CD4-positive, alpha-beta T cell treated with Interleukin-15 for 1 hour (primary cell): Measurements from ENCODE around the gene GPR18.
A peak's percentile ranks its signal among the peaks of the same experiment; 100 is the strongest.

ENCODE experiments used
- DNase-seq: peaks from one replicate; pipeline ENCODE4 v3.0.0-alpha.2; 2020

Gene GPR18

DNA sequence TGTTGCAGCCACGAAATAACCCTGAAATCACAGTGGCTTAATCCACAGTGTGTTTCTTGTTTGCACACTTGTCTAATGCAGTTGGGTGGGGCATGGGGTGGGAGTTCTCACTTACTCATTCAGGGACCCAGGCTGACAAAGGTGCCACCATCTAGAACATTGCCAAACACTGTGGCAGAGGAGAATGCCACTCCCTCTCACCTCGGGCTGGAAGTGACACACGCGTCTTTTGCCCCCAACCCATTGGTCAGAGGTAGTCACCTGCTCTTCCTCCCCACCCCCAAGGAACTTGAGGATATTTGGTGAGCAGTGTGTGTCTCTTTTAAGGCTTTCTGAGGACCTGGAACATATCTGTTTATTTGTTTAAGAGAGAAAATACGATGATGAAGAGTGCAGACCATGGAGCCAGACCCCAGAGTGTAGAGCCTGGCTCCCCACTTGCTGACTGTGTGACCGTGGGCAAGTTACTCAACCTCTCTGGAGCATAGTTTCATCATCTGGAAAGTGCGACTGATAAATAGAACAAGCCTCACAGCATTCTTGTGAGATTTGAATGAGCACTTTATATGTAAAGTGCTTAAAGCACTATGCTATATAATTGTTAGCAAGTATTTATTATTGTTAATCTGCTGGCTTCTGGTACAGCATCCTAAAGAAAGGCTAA is 31.6 kb upstream of the GPR18 start:
- DNase-seq, result peak; percentile 61

DNA sequence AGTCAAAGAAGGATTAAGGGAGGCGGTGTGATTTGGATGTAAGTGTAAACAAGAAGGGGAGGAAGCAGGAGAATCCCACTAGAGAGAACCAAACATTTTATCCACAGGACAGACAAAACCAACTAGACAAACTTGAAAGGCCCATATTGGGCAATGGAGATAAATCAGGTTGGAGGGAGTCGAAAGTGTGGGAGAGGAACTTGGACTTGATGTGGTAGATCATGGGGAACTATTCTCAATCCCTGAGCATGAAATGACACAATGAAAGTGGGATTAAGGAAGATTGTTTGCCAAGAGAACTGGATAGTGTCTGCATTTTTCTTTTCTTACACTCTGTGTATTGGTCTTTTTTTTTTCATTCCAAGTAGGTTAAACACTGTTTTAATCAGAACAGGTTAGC is 31.1 kb upstream of the GPR18 start:
- DNase-seq, result no peak

DNA sequence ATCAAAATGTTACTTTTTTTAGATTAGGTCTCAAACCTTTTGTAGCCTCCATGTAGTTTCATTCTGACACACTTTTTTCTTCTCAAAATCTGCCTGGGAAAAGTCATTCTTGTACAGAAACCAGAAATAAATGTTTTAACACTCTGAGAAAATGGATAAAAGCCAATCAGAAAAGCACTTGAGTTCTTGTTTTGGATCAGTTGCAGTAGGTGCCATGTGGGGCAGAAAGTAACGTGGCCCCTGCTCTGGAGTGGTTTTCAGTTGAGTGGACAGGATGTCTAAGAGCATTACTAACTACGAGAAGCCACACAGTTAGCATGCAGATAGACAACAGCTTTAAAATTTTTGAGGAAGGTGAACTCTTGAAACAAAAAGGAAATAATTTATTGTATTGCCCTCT is 29.9 kb upstream of the GPR18 start:
- DNase-seq, result no peak

DNA sequence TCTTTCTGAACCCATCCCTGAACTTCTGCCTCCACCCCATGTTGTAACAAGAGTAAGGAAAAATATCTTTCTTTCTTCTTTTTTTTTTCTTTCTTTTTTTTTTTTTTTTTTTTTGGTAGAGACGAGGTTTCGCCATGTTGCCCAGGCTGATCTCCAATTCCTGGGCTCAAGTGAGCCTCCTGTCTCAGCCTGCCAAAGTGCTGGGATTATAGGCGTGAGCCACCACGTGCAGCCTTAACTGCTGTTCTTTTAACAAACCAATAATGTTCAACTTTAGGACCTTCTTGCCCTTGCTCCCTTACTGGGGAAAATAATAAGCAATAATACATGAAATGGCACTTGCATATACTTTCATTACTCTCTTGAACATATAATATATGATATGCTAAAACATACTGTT is 29.4 kb upstream of the GPR18 start:
- DNase-seq, result no peak

DNA sequence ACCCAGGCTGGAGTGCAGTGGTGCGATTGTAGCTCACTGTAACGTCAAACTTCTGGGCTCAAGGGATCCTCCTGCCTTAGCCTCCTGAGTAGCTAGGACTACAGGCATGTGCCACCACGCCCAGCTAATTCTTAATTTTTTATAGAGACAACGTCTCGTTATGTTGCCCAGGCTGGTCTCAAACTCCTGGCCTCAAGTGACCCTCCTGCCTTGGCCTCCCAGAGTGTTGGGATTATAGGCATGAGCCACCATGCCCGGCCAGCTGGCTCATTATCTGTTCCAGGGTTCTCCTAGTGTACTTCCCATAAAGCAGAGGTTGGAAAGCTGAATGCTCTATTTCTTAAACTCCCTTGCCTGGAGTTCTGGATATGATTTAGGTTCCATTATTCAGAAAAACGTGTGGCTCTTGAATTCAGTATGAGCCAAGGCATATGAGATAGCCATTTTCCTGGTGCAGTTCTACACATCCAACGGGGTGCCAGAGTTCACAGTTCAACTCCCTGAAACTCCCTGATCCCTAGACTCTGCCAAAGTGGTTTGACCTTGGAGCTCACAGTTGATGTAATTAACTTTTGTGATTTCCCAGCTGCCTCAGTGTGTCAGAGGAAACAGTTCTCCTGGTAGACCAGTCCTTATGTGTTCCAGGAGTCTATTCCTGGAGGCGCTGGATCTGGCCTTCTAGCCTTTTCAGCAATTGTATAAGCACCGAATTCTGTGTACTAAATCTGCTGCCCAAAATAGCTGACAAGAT is 27.4 kb upstream of the GPR18 start:
- no peak for DNase-seq

DNA sequence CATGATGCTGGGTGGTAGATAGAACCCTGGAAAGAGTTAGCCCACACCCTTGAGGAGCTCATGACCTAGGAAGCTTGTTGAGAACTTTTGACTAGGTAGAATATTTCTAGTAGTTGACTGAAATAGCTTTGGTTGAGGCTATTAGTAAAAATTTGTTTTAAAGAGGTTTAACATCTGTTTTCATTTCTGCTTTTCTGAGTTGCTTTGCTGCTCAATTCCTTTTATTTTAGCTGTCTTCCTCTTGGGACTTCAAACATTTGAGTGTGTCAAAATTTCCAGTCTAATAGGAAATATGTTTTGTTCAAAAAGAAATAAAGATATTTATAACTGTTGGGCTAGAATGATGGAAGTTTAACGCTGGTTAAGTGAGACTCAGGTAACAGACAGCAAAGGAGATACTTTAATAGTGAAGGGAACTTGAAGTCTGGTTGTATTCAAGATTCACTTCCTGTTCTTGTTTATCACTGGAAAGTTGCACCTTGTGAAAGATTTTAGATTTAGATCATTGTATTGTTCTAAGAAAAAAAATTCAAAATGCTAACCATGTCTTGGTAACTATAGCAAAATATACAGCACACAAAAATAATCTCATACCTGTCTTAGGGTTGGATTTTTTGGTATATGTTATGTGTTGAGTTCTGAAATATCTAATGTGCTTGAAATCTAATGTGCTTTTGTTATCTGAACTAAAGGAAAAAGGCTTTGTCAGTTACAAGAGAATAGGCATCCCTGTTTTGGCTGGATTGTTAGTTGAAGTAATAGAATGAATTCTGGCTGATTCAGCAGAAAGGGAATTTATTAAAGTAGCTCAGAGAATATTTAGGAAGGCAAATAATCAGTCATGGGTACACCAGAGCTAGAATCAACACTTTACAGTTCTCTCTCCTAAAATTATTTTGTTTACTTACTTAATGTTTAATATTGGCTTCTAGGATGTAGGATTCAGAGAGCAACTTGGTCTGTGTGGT is 24.4 kb upstream of the GPR18 start:
- DNase-seq, result no peak

DNA sequence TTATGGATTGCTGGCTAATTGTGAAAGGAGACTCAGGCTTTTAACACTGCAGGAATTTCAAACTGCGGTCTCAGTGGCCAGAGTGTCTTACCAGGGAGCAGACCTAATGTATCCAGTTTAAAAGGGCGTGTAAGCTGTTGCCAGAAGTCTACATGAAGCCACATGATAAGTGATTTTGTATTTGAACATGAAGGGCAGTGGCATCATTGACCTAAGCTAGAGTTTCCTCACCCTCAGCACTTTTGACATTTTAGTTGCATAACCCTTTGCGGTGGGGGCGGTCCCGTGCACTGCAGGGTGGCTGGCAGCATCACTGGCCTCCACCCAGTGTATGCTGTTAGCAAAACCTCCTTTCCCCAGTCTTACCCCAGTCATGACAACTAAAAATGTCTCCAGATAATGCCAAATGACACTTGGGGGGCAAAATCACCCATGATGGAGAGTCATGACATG is 23.7 kb upstream of the GPR18 start:
- DNase-seq, result peak; percentile 89

DNA sequence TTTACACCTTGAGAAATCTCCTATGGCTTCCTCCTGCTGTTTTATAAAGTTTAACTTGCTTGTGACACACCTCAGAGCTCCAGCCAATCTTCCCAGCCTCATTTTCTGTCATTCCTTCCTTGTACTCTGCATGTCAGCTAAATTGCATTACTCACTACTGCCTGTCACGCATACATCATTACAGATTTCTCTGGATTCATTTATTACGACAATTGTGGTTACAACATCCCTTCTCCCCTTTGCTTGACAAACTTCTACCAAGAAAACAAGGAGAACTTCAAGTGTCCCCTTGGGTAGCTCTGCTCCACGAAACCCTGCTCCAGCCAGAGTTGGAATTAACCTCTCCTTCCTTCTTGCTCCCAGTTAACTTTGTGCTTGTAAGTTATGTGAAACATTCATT is 22.0 kb upstream of the GPR18 start:
- DNase-seq, result peak; percentile 39

DNA sequence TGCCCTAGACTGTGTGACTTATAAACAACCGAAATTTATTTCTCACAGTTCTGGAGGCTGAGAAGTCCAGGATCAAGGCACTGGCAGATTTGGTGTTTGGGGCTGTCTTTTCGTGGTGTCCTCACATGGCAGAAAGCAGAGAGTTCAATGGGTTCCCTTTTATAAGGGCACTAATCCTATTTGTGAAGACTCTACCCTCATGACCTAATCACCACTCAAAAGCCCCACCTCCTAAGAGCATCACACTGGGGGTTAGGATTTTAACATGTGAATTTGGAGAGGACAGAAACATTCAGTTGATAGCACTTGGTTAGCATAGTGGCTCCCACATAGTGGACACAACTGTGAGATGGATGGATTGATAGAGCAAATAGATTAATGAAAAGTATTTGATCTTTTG is 21.5 kb upstream of the GPR18 start:
- no peak for DNase-seq

DNA sequence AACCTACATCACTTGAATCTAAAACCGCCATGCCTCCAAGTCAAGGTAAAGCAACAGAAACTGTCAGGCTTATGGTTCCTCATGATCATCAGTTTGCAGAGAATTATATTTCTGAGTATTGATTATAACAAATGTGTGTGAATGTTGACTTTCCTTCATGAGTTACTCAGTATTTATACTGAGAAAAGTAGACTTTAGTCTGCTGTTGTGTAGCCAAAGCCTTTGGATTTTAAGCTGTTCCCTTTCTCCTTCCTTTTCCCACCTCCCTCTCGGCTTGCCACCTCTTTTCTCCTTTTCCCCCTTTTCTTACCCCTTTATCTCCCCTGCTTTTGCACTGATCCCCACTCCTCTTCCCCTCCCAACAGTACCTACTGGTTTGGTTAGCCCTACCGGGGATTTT is 20.7 kb upstream of the GPR18 start:
- DNase-seq, result no peak

DNA sequence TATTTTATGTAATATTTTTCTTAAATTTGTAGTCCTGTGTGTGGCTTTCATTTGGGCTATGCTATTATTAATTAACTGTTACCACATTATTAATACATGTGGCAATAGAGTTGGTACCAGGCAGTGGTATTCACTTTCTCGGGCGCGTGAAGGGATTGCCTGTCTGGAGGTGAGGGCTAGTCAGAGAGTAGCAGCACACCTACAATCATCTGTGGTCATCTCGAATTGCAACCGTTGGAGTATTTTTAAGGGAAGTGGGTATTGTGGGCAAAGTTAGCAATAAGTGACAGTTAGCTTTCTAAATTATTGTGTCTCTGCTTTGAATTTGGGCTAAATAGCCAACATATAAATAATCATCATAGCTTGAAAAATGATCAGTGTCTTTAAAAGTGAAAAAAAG is 20.0 kb upstream of the GPR18 start:
- DNase-seq, result no peak

DNA sequence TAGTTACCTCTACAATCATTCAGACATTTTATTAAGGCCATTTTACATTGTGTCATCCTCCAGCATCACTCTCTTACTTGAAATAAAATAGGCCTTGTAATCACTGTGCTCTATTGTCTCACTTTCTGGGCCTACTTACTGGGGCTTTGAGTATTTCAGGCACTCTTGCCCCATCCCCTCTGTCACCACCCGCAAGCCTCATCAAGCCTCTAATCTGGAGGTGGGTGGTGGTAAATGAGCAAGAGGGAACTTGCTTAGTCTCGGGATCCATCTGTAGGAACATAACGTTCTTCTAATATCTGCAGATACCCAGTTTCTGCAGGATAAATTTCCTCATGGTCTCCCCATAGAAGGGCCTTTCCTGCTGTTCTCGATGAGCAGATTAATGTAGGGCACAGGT is 19.4 kb upstream of the GPR18 start:
- peak; percentile 43 for DNase-seq

DNA sequence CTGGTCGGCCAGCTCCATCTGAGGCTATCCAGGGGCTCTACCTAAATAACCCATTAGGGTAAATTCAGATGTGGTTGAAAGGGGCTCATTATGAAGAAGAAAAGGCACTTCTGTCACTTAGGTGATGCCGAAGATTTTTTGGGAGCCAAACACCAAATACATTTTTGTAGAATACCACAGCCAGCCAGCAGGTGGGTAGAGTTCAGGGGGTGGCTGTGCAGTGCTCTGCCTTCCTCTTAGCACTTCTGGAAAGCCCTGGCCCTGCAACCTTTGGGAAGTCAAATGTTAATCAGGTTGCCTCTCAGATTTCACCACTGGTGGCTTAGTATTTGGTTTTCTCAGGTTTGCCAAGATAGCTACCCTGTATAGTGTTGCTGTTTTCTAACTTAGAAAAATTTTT is 18.5 kb upstream of the GPR18 start:
- DNase-seq, result no peak

DNA sequence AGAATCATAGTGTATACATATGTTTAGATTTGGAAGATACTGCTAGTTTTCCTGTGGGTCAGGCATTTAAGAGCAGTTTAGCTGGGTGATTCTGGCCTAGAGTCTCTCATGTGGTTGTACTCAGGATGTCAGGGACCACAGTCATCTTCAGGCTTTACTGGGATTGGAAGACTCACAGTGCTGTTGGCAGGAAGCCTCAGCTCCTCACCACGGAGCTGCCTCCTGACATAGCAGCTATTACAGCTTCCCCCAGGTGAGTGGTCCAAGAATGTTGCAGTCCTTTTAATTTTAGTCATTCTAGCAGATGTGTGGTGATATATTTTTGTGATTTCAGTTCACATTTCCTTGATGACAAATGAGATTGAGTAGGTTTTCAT is 16.9 kb upstream of the GPR18 start:
- peak; percentile 48 for DNase-seq

DNA sequence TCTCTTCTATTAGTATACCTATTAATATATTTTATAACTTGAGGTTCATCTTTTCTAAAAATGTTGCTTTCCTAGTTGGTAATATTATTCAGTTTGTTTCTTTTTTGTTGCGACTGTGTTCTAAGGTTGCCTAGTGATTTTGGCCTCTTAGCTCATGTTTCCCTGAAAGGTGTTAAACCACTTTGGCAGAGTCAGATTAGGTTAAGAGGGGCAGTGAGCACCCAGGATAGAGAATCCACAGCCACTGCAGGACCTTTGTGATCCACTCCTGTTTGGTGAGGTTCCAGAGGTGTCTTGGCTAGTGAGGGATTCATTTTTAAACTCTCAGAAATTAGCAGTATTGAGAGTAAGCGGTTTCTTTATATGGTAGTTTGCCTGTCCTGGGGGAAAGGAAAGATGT is 14.9 kb upstream of the GPR18 start:
- DNase-seq, result no peak

DNA sequence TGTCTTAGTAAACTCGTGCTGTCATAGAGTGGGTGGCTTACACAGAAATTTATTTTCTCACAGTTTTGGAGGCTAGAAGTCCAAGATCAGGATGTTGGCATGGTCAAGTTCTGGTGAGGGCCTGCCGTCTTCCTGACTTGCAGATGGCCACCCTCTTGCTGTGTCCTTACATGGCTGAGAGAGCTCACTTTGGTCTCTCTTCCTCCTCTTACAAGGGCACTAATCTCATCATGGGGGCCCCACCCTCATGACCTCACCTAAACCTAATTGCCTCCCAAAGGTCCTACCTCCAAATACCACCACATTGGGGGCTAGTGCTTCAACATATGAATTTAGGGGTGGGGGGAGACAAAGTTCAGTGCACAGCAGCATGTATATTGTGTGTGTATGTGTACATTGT is 14.3 kb upstream of the GPR18 start:
- no peak for DNase-seq

DNA sequence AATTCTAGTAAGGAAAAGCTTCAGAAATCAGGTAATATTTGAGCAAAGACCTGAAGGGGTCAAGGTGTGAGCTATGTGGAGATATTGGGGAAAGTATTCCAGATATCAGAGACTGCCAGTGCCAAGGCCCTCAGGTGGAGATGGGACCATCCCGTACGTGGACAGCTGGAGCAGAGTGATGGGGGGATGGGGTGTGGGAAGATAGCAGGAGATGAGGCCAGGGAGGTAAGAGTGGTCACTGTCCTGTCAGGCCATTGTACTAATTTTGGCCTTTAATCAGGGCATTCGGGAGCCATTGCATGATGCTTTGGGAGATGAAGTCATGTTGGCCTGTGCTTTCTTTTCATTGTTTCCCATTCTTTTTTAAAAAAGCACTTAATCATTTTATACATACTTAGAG is 13.1 kb upstream of the GPR18 start:
- no peak for DNase-seq

DNA sequence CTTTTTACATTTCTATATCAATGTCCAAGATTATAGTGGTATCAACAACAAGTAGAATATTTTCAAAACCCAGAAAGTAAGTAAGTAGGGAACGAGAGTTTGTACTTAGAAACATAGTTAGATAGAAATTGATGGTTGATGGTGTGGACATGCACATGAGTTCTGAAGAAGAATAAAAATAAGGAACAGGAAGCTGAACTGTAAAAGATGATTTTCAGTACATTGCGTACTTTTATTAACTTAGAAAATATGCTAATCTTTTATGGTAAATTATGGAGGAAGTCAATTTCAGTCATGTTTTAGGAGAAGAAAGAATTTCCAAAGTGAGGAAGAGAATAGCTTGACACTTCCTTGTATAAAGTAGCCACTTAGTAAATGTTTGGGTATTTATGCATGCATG is 12.3 kb upstream of the GPR18 start:
- DNase-seq, result no peak

DNA sequence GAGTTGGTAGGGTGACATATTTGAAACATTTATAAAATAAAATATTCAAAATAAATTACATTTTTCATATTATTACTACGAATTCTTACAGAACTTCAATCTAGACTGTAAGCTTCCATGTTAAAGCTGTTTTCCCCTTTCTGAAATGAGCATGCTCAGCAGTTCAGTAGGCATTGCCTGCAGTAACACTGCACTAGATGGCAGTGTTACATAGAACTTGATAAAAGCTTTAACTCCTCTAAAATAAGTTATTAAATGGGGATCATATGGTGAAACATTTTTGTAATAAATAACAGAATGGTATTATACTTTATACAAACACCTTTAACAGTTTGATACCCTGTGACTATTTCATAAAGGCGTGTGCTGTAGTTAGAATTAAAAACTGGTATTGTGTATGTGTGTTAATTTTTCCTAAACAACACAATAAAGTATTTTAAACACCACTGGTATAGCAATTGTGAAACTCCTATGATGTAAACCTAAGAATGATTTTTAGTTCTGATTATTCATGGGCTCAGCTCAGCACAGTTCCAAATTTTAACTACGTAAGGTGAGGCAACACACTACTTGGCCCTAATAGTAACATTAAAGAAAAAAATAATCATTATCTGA is 11.6 kb upstream of the GPR18 start:
- DNase-seq, result peak; percentile 57

DNA sequence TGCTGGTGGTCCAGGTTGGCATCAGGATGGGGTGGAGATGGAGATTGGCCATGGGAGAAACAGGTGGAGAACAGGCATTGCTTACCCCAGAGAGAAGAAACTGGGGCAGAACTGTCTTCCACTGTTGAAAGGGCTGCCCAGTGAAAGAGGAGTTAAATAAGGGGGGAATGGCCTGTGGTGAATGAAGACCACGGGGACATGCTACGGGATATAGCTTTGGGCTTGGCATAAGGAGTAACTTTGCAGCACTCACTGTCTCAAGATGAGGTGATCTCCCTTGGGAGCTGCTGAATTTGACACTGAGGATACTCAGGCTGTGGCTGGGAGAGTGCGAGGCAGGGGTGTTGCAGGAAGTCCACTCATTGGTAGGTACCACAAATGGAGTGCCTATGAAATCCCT is 10.6 kb upstream of the GPR18 start:
- DNase-seq, result no peak

DNA sequence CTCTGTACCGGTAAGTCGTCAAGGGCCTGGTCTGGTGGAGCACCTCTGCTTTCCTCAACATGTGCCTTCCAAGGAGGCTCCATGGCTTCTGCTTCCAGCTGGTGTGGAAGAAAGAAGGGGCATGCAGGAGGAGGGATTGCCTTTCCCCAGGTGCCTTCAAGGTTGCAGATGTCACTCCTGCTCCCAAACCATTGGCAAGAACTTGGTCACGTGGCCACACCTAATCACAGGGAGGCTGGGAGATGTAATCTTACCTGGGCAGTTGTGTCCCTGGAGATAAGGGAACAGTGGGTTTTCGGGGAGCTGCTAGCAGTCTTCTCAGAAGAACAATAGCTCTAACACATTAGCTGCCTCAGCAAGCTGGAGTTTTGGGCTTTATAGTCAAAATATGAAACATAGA is 9.7 kb upstream of the GPR18 start:
- DNase-seq, result no peak

DNA sequence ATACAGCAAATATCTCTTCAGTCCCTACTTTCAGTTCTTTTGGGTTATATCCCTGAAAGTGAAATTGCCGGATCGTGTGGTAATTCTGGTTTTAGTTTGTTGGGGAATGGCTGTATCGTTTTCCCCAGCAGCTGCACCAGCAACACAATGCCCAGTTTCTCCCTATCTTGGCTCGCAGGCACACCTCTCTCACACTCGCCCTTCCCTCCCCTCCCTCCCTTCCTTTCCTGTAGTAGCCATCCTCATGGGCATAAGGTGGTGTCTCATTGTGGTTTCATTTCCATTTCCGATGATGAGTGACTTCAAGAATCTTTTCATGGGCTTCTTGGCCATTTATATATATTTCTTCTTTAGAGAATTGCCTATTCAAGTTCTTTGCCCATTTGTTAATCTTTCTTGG is 8.6 kb upstream of the GPR18 start:
- no peak for DNase-seq

DNA sequence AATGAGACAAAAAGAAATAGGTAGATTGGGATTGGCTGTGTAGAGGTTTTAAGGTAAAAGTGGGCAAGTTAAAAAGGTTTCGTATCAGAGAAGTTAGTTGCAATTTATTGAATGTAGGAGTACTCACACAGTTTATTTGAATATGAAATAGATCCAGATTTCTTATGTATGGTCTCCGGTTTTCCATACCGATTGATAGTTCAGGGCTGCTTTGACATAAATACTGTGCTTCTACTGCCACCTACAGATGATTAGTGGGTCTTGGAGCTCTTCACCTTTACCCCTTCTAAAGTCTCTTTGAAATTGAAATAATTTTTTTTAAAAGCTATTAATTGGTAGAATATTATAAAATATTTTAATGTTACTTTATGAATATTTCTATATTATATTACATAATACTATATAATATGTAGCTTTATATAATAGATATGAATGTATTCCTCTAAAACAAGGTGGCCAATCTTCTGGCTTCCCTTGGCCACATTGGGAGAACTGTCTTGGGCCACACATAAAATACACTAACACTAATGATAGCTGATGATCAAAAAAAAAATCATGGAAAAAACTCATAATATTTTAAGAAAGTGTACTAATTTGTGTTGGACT is 7.7 kb upstream of the GPR18 start:
- no peak for DNase-seq
